Astrocyte (in vitro differentiated cells and primary cell): ENCODE data around the gene FAM199X. TPM values are rescaled to one million over a fixed set of nuclear protein-coding genes. Genes with fewer than 3 reads are reported as not detected.

Experiments
- DNase-seq: peaks from one replicate; pipeline ENCODE4 v3.0.0-alpha.2; 2010; ENCODE audit warnings: low read depth
- FAIRE-seq: peaks from 2 replicates; lab custom pipeline; 2011; peaks lifted over from hg19 to GRCh38; lab: Jason Lieb, UNC
- H2AFZ ChIP-seq: 2 replicates; pipeline ENCODE4 v1.6.0; 2012; ENCODE audit warnings: low read depth, low read length, inconsistent platforms
- H3K27ac ChIP-seq: 2 replicates; pipeline ENCODE4 v1.5.1; 2011; ENCODE audit warnings: low read depth, low read length, inconsistent platforms
- H3K27me3 ChIP-seq: 2 replicates; pipeline ENCODE4 v1.6.0; 2011; ENCODE audit warnings: low read length, inconsistent platforms; ENCODE audit not compliant: insufficient read depth
- H3K36me3 ChIP-seq: 2 replicates; pipeline ENCODE4 v1.5.1; 2011; ENCODE audit warnings: low read length, inconsistent platforms; ENCODE audit not compliant: insufficient read depth
- H3K4me1 ChIP-seq: 2 replicates; pipeline ENCODE4 v1.5.1; 2011; ENCODE audit warnings: low read length, inconsistent platforms; ENCODE audit not compliant: insufficient read depth
- H3K4me2 ChIP-seq: 2 replicates; pipeline ENCODE4 v1.6.0; 2012; ENCODE audit warnings: low read length, inconsistent platforms
- H3K4me3 ChIP-seq: 2 replicates; pipeline ENCODE4 v1.5.1; 2011; ENCODE audit warnings: low read depth, mild to moderate bottlenecking, low read length, inconsistent platforms; ENCODE audit not compliant: insufficient read depth
- H3K79me2 ChIP-seq: 2 replicates; pipeline ENCODE4 v1.6.0; 2012; ENCODE audit warnings: mild to moderate bottlenecking, low read length, inconsistent platforms; ENCODE audit not compliant: insufficient read depth
- H3K9ac ChIP-seq: 2 replicates; pipeline ENCODE4 v1.6.0; 2012; ENCODE audit warnings: mild to moderate bottlenecking, low read length, inconsistent platforms
- H3K9me3 ChIP-seq: 2 replicates; pipeline ENCODE4 v1.5.1; 2012; ENCODE audit warnings: low read depth, mild to moderate bottlenecking, low read length, inconsistent platforms; ENCODE audit not compliant: insufficient read depth
- H4K20me1 ChIP-seq: 2 replicates; pipeline ENCODE4 v1.6.0; 2012; ENCODE audit warnings: low read length, inconsistent platforms; ENCODE audit not compliant: insufficient read depth
- H3K27ac Mint-ChIP-seq: one replicate; pipeline ENCODE4 v1.8.0; 2021; ENCODE audit warnings: mild to moderate bottlenecking, mixed read lengths; ENCODE audit not compliant: unreplicated experiment
- H3K27me3 Mint-ChIP-seq: one replicate; pipeline ENCODE4 v1.8.0; 2021; ENCODE audit warnings: low read depth, mixed read lengths; ENCODE audit not compliant: unreplicated experiment
- H3K36me3 Mint-ChIP-seq: one replicate; pipeline ENCODE4 v1.8.0; 2021; ENCODE audit warnings: low read depth, mixed read lengths; ENCODE audit not compliant: unreplicated experiment
- H3K4me1 Mint-ChIP-seq: one replicate; pipeline ENCODE4 v1.8.0; 2021; ENCODE audit warnings: low read depth, mixed read lengths; ENCODE audit not compliant: unreplicated experiment
- H3K4me3 Mint-ChIP-seq: one replicate; pipeline ENCODE4 v1.8.0; 2021; ENCODE audit warnings: mild to moderate bottlenecking, moderate library complexity, mixed read lengths; ENCODE audit not compliant: unreplicated experiment
- H3K9me3 Mint-ChIP-seq: one replicate; pipeline ENCODE4 v1.8.0; 2021; ENCODE audit warnings: mild to moderate bottlenecking, mixed read lengths; ENCODE audit not compliant: unreplicated experiment
- CTCF ChIP-seq: IDR thresholded peaks from 2 replicates; pipeline ENCODE4 v1.5.1; 2011; ENCODE audit warnings: low read depth, mild to moderate bottlenecking, inconsistent platforms, low read length, moderate library complexity; ENCODE audit not compliant: insufficient read depth
- EZH2 ChIP-seq: IDR thresholded peaks from 2 replicates; pipeline ENCODE4 v1.6.1; 2012; ENCODE audit warnings: mild to moderate bottlenecking, low read length, inconsistent platforms; ENCODE audit not compliant: insufficient read depth
- total RNA-seq: library from RNA; stranded (reverse); gene quantifications from 2 replicates; pipeline ENCODE4 v1.2.1, GENCODE V29; 2021

The FAM199X gene
- total RNA-seq, 1 donor from 2014 or later, result 28.8 TPM

- no peaks in the 10 kb centered on the region for H3K9me3 Mint-ChIP-seq
- Histone ChIP-seq H4K20me1 (no peaks in the 10 kb centered on the region), H3K9ac (peak within 1 kb of the TSS; percentile 97), H3K27me3 (no peaks in the 10 kb centered on the region), H3K27ac (peak within 1 kb of the TSS; percentile 96), H3K4me1 (no peaks in the 10 kb centered on the region), H3K36me3 (no peaks in the 10 kb centered on the region), H3K4me3 (peak within 1 kb of the TSS; percentile 96), H2AFZ (peak within 1 kb of the TSS; percentile 95), H3K79me2 (peaks cover 36% of the 10 kb centered on the region), H3K4me2 (peak within 1 kb of the TSS; percentile 85), H3K9me3 (no peaks in the 10 kb centered on the region)
- DNase-seq (peak; percentile 68), FAIRE-seq (peak; percentile 60)
- TF ChIP-seq CTCF, result no peak
- no peak for TF ChIP-seq EZH2
- peak within 1 kb of the TSS; percentile 100 for H3K27ac Mint-ChIP-seq
- no peaks in the 10 kb centered on the region for H3K4me1 Mint-ChIP-seq
- H3K36me3 Mint-ChIP-seq, result no peaks in the 10 kb centered on the region
- peak within 1 kb of the TSS; percentile 98 for H3K4me3 Mint-ChIP-seq
- no peaks in the 10 kb centered on the region for H3K27me3 Mint-ChIP-seq
These were observed 9.4 kb upstream of the FAM199X start, which contains the start of gene SLC25A53 for GRCh38 chrX:104156630-104157529. TSS of gene SLC25A53 (minus strand) at chrX:104157009. CDS start at chrX:104105257, 51,752 bp downstream.

GRCh38 chrX:104166735-104167436 lies 633 bp downstream of the FAM199X start:
- no peaks in the 10 kb centered on the region for H3K36me3 Mint-ChIP-seq
- peaks cover 30% of the 10 kb centered on the region for H4K20me1 ChIP-seq
- no peak overlapping the region for H3K27ac Mint-ChIP-seq
- H3K9me3 ChIP-seq, result no peaks in the 10 kb centered on the region
- H3K9ac ChIP-seq, result peak overlapping the region; percentile 88
- FAIRE-seq (peak; percentile 13), DNase-seq (no peak)
- no peaks in the 10 kb centered on the region for H3K9me3 Mint-ChIP-seq
- H3K27ac ChIP-seq, result peak overlapping the region; percentile 62
- peaks cover 9% of the 10 kb centered on the region for H3K4me1 Mint-ChIP-seq
- H3K4me3 ChIP-seq, result peak overlapping the region; percentile 83
- H3K36me3 ChIP-seq, result no peaks in the 10 kb centered on the region
- peaks cover 52% of the 10 kb centered on the region for H3K79me2 ChIP-seq
- peak overlapping the region; percentile 90 for H3K4me2 ChIP-seq
- H3K4me1 ChIP-seq, result peaks cover 11% of the 10 kb centered on the region
- peak overlapping the region; percentile 91 for H3K4me3 Mint-ChIP-seq
- TF ChIP-seq CTCF, result no peak
- no peak for TF ChIP-seq EZH2
- H2AFZ ChIP-seq, result peak overlapping the region; percentile 60
- no peaks in the 10 kb centered on the region for H3K27me3 ChIP-seq
- no peaks in the 10 kb centered on the region for H3K27me3 Mint-ChIP-seq
